D721Med (cell line): ENCODE results near the gene GBF1.

Experiments
- DNase-seq: peaks from one replicate; pipeline ENCODE4 v3.0.0; 2011; ENCODE audit warnings: low spot score; ENCODE audit not compliant: insufficient read length
- FAIRE-seq: peaks from 2 replicates; lab custom pipeline; 2011; peaks lifted over from hg19 to GRCh38; lab: Jason Lieb, UNC
- TF ChIP-seq, protein P1 (sequence below): IDR thresholded peaks from 2 replicates; pipeline ENCODE4 v1.5.1; 2012; ENCODE audit warnings: mild to moderate bottlenecking, control low read depth; ENCODE audit not compliant: insufficient read depth; ENCODE audit errors: missing control alignments

GBF1 gene

DNA sequence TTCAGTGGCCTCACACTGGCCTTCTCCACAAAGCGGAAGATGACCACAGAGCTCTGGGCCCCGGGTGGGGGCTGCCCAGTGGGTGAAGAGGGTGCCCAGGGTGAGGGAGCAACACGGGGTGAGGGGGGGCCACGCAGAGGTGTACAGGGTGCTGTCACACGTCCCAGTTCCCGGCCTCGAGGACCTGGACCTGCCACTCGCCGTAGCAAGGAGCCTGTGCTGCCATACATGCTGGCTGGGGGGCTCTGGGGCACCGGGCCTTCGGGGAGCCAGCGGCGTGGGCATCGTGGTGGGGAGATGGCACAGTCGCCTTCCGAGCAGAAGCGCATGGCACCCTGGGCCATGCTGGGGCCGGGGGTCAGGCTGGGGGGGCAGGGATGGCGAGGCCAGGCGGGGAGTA, 171.4 kb downstream of the GBF1 start:
- TF ChIP-seq, protein P1, sequence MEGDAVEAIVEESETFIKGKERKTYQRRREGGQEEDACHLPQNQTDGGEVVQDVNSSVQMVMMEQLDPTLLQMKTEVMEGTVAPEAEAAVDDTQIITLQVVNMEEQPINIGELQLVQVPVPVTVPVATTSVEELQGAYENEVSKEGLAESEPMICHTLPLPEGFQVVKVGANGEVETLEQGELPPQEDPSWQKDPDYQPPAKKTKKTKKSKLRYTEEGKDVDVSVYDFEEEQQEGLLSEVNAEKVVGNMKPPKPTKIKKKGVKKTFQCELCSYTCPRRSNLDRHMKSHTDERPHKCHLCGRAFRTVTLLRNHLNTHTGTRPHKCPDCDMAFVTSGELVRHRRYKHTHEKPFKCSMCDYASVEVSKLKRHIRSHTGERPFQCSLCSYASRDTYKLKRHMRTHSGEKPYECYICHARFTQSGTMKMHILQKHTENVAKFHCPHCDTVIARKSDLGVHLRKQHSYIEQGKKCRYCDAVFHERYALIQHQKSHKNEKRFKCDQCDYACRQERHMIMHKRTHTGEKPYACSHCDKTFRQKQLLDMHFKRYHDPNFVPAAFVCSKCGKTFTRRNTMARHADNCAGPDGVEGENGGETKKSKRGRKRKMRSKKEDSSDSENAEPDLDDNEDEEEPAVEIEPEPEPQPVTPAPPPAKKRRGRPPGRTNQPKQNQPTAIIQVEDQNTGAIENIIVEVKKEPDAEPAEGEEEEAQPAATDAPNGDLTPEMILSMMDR, result no peak
- DNase-seq (no peak), FAIRE-seq (no peak)

DNA sequence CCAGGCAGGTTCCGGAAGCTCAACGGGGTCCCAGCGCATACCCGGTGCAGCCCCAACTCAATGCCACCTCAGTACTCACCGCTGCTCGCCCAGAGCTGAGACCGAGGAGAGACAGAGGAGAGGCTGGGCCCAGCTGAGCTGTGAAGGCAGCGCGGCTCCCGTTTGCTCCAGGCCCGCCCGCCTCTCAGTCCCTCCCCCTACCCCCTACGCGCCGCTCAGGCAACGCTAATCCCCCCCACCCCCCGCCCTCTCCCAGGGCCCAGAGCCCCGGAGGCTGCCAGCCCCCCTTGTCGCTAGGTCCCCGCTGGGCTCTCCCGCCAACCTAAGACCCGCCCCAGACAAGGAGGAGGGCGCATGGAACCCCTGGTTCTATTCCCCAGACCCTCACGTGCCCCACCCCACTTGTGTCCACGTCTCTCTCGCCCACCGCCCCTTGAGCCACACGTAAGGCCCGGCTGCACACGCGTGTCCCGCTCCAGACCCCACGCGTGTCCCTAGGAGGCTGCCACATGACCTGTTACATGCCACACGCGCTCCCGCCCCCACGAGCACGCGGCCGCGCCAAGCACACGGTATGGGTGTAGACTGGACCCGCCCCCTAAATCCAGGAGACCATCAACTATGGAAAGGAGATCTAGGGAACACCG, 173.4 kb downstream of the GBF1 start, which contains the start of gene PSD:
Gene PSD (minus strand): TSS at position 164 of the 647 bp plus-strand sequence. CDS start 1,747 bp downstream, outside the sequence.
- DNase-seq (peak; percentile 96), FAIRE-seq (no peak)
- TF ChIP-seq, protein P1, result no peak

DNA sequence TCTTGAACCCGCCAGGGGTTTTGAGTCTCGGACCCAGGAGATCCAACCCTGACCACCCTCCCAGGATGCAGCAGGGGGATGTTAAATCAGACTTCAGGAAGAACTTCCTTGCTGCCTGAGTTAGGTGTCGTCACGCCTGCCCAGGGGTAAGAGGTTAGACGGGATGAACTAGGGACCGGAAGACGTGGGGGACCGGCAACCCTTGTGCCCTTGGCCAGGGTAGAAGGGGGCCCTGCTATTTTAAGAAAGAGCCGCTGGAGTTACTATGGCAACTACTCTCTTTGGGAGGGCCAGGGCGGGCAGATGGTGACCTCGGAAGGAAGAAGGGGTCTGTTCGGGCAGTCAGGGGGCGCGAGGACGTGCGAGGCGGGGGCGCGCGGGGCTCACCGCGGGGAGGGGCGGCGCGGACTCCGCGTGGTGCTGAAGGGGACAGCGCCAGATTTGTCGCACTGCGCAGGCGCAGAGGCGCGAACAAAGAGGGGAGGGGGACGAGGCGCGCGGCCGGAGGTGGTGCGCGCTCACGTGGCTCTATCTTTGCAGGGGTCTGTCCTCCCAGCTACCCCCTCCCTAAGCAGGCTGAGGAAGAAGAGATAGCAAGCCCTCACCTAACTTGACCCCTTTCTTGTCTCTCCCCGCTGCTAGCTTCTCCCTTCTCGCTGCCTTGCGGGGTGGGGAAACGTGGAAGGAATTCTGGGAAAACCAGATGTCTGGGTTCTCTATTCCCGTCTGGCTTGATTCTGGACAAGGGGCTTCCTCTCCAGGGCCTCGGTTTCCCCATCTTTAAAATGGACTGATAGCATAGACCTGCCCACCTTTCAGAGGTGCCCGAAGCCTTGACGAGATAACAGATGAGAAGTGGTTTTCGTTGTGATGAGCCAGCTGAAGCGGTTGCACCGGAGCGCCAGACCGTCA, 174.2 kb downstream of the GBF1 start:
- no peak for DNase-seq
- no peak for FAIRE-seq
- TF ChIP-seq, protein P1, result no peak

DNA sequence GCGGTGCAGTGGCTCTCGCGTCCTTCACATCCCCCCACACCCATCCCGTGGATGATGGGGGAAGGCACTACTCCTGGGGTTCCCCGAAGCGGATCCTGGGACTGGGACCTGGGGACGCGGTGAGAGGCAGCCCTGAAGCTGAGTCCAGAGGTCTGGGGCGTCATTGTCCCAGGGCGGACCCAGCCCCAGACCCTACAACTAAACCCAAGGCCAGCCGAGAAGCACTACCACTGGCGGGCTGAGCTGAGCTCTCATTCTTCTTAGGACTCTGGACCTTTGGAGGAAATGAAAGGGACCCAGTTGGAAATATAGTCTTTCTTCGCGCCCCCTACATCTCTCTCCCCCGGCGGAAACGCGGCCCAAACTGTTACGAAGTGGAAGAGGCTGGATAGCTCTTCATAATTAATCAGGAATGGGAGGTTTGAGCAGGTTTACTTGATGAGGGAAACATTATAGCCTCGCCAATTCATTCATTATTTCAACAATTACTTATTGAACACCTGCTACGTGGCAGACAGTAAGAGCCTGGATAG, 174.9 kb downstream of the GBF1 start:
- TF ChIP-seq, protein P1, result no peak
- DNase-seq (no peak), FAIRE-seq (no peak)

DNA sequence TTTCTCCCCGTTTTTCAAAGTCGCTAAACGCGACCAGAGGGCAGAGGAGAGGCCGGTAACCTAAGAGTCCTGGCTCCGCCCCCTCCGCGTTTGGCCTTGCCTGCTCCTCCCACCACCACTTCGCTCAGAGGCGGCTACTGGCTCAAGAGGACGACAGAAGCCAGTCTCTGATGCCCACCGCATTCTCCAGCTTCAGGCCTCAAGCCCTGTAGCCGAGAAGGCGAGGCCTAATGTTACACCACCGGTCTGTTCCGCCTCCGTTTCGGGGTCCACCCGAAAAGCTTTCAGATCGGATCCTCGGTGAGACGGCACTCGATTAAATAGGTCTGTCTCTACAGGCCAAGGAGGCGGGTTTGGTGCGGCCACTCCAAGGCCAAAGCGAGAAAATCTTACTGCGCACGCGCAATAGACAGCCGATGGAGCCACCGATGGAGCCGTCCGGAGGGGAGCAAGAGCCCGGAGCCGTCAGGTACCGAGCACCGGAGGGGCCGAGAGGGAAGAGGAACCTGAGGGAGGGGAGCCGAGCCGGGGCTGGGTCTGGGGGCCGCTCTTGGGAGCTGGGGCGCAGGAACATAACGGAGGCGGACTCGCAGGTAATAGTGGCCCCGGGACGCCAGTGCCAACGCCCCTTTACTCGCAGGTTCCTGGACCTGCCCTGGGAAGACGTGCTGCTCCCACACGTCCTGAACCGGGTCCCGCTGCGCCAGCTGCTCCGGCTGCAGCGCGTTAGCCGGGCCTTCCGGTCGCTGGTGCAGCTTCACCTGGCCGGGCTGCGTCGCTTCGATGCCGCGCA, 175.6 kb downstream of the GBF1 start, which contains the start of gene FBXL15:
Gene FBXL15 (plus strand): TSS at position 123 of the 793 bp plus-strand sequence. CDS start 294 bp downstream, at position 417.
- TF ChIP-seq, protein P1, result no peak
- peak; percentile 71 for DNase-seq
- no peak for FAIRE-seq

DNA sequence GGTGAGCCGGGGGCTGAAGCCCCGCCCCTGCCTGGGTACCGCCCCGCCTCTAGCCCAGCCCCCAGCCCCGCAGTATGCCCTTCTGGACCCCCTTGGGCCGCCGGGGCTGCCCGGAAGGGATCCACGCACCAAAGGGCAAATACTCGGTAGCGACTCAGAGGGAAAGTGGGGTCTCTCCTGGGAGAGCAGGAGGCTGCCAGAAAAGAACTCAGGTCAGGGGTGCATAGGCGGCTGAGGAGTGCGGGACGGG, 176.1 kb downstream of the GBF1 start:
- TF ChIP-seq, protein P1, result no peak
- no peak for DNase-seq
- FAIRE-seq, result no peak
